IPS-18c (cell line): ENCODE data around the gene TK2.

Source experiments
- H3K4me3 ChIP-seq: 2 replicates; pipeline ENCODE4 v1.7.0; 2013; ENCODE audit warnings: low read depth, mild to moderate bottlenecking, low read length, moderate library complexity; ENCODE audit not compliant: insufficient read depth
- H3K9me3 ChIP-seq: one replicate; pipeline ENCODE4 v1.6.1; 2013; ENCODE audit warnings: mild to moderate bottlenecking, low read length, moderate library complexity; ENCODE audit not compliant: control insufficient read depth, insufficient read depth

Gene TK2

GRCh38 chr16:66534376-66534799 is 15.5 kb downstream of the TK2 start:
- Histone ChIP-seq H3K9me3 (no peaks in the 10 kb centered on the region), H3K4me3 (no peak overlapping the region)

GRCh38 chr16:66529475-66529874 is 20.4 kb downstream of the TK2 start:
- no peak overlapping the region for H3K4me3 ChIP-seq
- no peaks in the 10 kb centered on the region for H3K9me3 ChIP-seq

- no peak overlapping the region for H3K4me3 ChIP-seq
- H3K9me3 ChIP-seq, result no peaks in the 10 kb centered on the region
Measured at GRCh38 chr16:66528294-66528693, 21.6 kb downstream of the TK2 start.

- no peak overlapping the region for H3K4me3 ChIP-seq
- H3K9me3 ChIP-seq, result no peaks in the 10 kb centered on the region
Measured at GRCh38 chr16:66525396-66526180, 24.3 kb downstream of the TK2 start.

- H3K4me3 ChIP-seq, result no peak overlapping the region
Measured at GRCh38 chr16:66524601-66525164, 25.2 kb downstream of the TK2 start.

GRCh38 chr16:66523861-66524354 is 26.0 kb downstream of the TK2 start:
- no peak overlapping the region for H3K4me3 ChIP-seq
- H3K9me3 ChIP-seq, result no peaks in the 10 kb centered on the region

More at GRCh38 chr16:66524601-66525164, 25.2 kb downstream of the TK2 start:
- H3K9me3 ChIP-seq, result no peaks in the 10 kb centered on the region

- Histone ChIP-seq H3K4me3 (no peak overlapping the region), H3K9me3 (no peaks in the 10 kb centered on the region)
Measured at GRCh38 chr16:66522816-66523590, 26.9 kb downstream of the TK2 start.

- H3K4me3 ChIP-seq, result no peak overlapping the region
- no peaks in the 10 kb centered on the region for H3K9me3 ChIP-seq
Measured at GRCh38 chr16:66521951-66522771, 27.8 kb downstream of the TK2 start.

GRCh38 chr16:66521252-66521713 is 28.6 kb downstream of the TK2 start:
- Histone ChIP-seq H3K4me3 (no peak overlapping the region), H3K9me3 (no peaks in the 10 kb centered on the region)

- no peak overlapping the region for H3K4me3 ChIP-seq
- no peaks in the 10 kb centered on the region for H3K9me3 ChIP-seq
Measured at GRCh38 chr16:66520406-66521170, 29.3 kb downstream of the TK2 start.

GRCh38 chr16:66519482-66520373 is 30.2 kb downstream of the TK2 start:
- Histone ChIP-seq H3K9me3 (no peaks in the 10 kb centered on the region), H3K4me3 (no peak overlapping the region)

GRCh38 chr16:66517586-66518263 is 32.2 kb downstream of the TK2 start:
- H3K4me3 ChIP-seq, result no peak overlapping the region
- no peaks in the 10 kb centered on the region for H3K9me3 ChIP-seq

- no peaks in the 10 kb centered on the region for H3K9me3 ChIP-seq
- no peak overlapping the region for H3K4me3 ChIP-seq
Measured at GRCh38 chr16:66516808-66517585, 32.9 kb downstream of the TK2 start.

GRCh38 chr16:66516509-66516807 is 33.5 kb downstream of the TK2 start:
- Histone ChIP-seq H3K4me3 (no peak overlapping the region), H3K9me3 (no peaks in the 10 kb centered on the region)
